Psoas muscle (tissue), 8 donors: ENCODE measurements around the gene MTHFSD. TPM values are rescaled to one million over a fixed set of nuclear protein-coding genes. Genes with fewer than 3 reads are reported as not detected.

Experiments used
- ATAC-seq, 4 donors: fragments of 200-7000 bp; cut with Tn5 transposase; one replicate each; pipeline ENCODE4 v1.9.1; 2020; ENCODE audit warnings: moderate library complexity in 3 of 4, mild to moderate bottlenecking in 2 of 4
- DNase-seq, 2 donors: peaks; one replicate each; pipeline ENCODE4 v3.0.0-alpha.2; 2020
- H3K27ac ChIP-seq: fragments of 200-600 bp; one replicate; pipeline ENCODE4 v1.8.0; 2022
- H3K27me3 ChIP-seq, 3 donors: fragments of 200-600 bp in 1 of 3; one replicate each; pipeline versions ENCODE4 v1.6.1 to v1.8.0; 2013 to 2022; ENCODE audit warnings: low read length in 2 of 3, mild to moderate bottlenecking in 2 of 3, moderate library complexity in 1 of 3; ENCODE audit not compliant: insufficient read depth in 3 of 3
- H3K36me3 ChIP-seq, 2 donors: fragments of 200-600 bp in 1 of 2; one replicate each; pipeline versions ENCODE4 v1.6.1 to v1.8.0; 2013 to 2022; ENCODE audit warnings: low read depth in 1 of 2, mild to moderate bottlenecking in 1 of 2, moderate library complexity in 1 of 2; ENCODE audit not compliant: insufficient read depth in 1 of 2
- H3K4me1 ChIP-seq: fragments of 200-600 bp; one replicate; pipeline ENCODE4 v1.8.0; 2022
- H3K4me3 ChIP-seq: fragments of 200-600 bp; one replicate; pipeline ENCODE4 v1.8.0; 2022; ENCODE audit warnings: mild to moderate bottlenecking
- H3K9me3 ChIP-seq: fragments of 200-600 bp; one replicate; pipeline ENCODE4 v1.8.0; 2022
- CTCF ChIP-seq: fragments of 200-600 bp; IDR thresholded peaks from one replicate; pipeline ENCODE4 v1.8.0; 2022; ENCODE audit warnings: antibody characterized with exemption
- WGBS, 3 donors: extraction: QIAGEN DNeasy Blood & Tissue Kit; methylation state at CpG; one replicate each; pipeline versions ENCODE4 v1.1.6 to v1.1.7; 2013; 5-methylcytosine and 5-hydroxymethylcytosine counted together
- intact Hi-C, 2 donors: fragments of 100-400 bp; cut with DNase I; formaldehyde crosslinking; loops; one replicate each; pipeline versions ENCODE4 v1.11.0 to v1.14.2; 2022
- polyA plus RNA-seq, 3 donors: library from polyadenylated mRNA; stranded (reverse); fragments of 200-250 nt; gene quantifications; one replicate each; pipeline ENCODE4 v1.2.3, GENCODE V29; 2013
- total RNA-seq, 4 donors: library from RNA; stranded (reverse); fragmentation: NEBNext Ultra II Directional in 2 of 4; extraction: Animal tissue kit (Norgen Biotek cat#: 25700) in 2 of 4; gene quantifications; one replicate each; pipeline versions ENCODE4 v1.2.1 to v1.2.4, GENCODE V29; 2021 to 2023
- donor health status: healthy with polysubstance abuse.
- donor health status: DM: no; HTN: no; CAD: no; lungs with moderate emphysema.
- donor health status: Bipolar disorder and iron deficiency.
- donor health status: healthy.
- donor health status: DM: yes; HTN: yes; CAD: no.
- donor health status: DM: no; HTN: no; CAD: no.
- donor health status: DM: no; HTN: no; CAD: no.
- donor health status: DM: yes; HTN: yes; CAD: no.

Gene MTHFSD
- total and polyA plus RNA-seq, 7 donors = 4.3 to 16.0 (median 8.1) TPM

- peak overlapping the region; percentile 43 for H3K4me3 ChIP-seq
- H3K9me3 ChIP-seq = no peaks in the 10 kb centered on the region
- DNase-seq (no peak), ATAC-seq (peak in 3 of 4 donors; percentile 27 to 42 (median 29))
- WGBS, 3 donors = 4 to 8% (median 6%) methylated on average over 47 to 69 of the region's 69 CpGs
- peak overlapping the region; percentile 5 for H3K27ac ChIP-seq
- intact Hi-C loops = loop anchor here in 1 of 2 donors (5.0 kb wide), 1 partner anchor 174 kb away; no protein-coding TSS in a partner anchor
- H3K36me3 ChIP-seq = no peaks in the 10 kb centered on the region
- TF ChIP-seq CTCF = no peak
- H3K4me1 ChIP-seq = peaks cover 6% of the 10 kb centered on the region
- peaks cover 5 to 89% (median 28%) of the 10 kb centered on the region in 3 donors for H3K27me3 ChIP-seq
Observed at GRCh38 chr16:86578611-86579267, 23.7 kb upstream of the MTHFSD start.

- peaks cover 6% of the 10 kb centered on the region for H3K4me1 ChIP-seq
- intact Hi-C loops = loop anchor here in 1 of 2 donors (5.0 kb wide), 1 partner anchor 174 kb away; no protein-coding TSS in a partner anchor
- peaks cover 5 to 95% (median 33%) of the 10 kb centered on the region in 3 donors for H3K27me3 ChIP-seq
- 38 to 42% (median 40%) methylated on average over 13 of the region's 13 CpGs for WGBS, 3 donors
- TF ChIP-seq CTCF = no peak
- DNase-seq = no peak
- peak within 1 kb of the TSS; percentile 43 for H3K4me3 ChIP-seq
- ATAC-seq = no peak
- H3K27ac ChIP-seq = peak within 1 kb of the TSS; percentile 5
- no peaks in the 10 kb centered on the region for H3K9me3 ChIP-seq
- no peaks in the 10 kb centered on the region for H3K36me3 ChIP-seq
Observed at GRCh38 chr16:86578061-86578599, 23.1 kb upstream of the MTHFSD start, which contains the start of gene FOXL1. Gene FOXL1 (plus strand): TSS chr16:86578549. CDS start chr16:86578724, 175 bp downstream.

GRCh38 chr16:86577314-86577971 lies 22.4 kb upstream of the MTHFSD start:
- no peaks in the 10 kb centered on the region for H3K36me3 ChIP-seq
- ATAC-seq (no peak), DNase-seq (no peak)
- H3K4me3 ChIP-seq = no peak overlapping the region
- peaks cover 5 to 97% (median 34%) of the 10 kb centered on the region in 3 donors for H3K27me3 ChIP-seq
- intact Hi-C loops = loop anchor here in 1 of 2 donors (5.0 kb wide), 1 partner anchor 175 kb away; no protein-coding TSS in a partner anchor
- H3K9me3 ChIP-seq = no peaks in the 10 kb centered on the region
- WGBS, 3 donors = 40 to 47% (median 46%) methylated on average over 12 of the region's 12 CpGs
- no peak for TF ChIP-seq CTCF
- H3K4me1 ChIP-seq = peaks cover 6% of the 10 kb centered on the region
- no peak overlapping the region for H3K27ac ChIP-seq

GRCh38 chr16:86576591-86577313 lies 21.7 kb upstream of the MTHFSD start:
- Histone ChIP-seq H3K36me3 (no peaks in the 10 kb centered on the region), H3K9me3 (no peaks in the 10 kb centered on the region), H3K4me3 (peak overlapping the region; percentile 66), H3K4me1 (peaks cover 6% of the 10 kb centered on the region), H3K27me3 (peaks cover 5 to 97% (median 39%) of the 10 kb centered on the region in 3 donors), H3K27ac (peak overlapping the region; percentile 46)
- ATAC-seq = peak in 1 of 4 donors; percentile 28
- intact Hi-C loops = loop anchor here in 1 of 2 donors (5.0 kb wide), 1 partner anchor 176 kb away; no protein-coding TSS in a partner anchor
- DNase-seq = no peak
- no peak for TF ChIP-seq CTCF
- 20 to 24% (median 23%) methylated on average over 33 of the region's 33 CpGs for WGBS, 3 donors
